ENCODE results near the gene NEXN. TPM values are rescaled to one million over a fixed set of nuclear protein-coding genes. Genes with fewer than 3 reads are reported as not detected.

Gene NEXN
- total RNA-seq, 1 experiment from 2014 or later, result 1.6 TPM

- intact Hi-C loops (cut with micrococcal nuclease), result no loop called here
- Mint-ChIP-seq H3K27me3 (ENCODE audit: insufficient read depth, unreplicated experiment) (no peaks in the 10 kb centered on the region), H3K4me3 (ENCODE audit: unreplicated experiment) (no peak overlapping the region), H3K36me3 (ENCODE audit: insufficient read depth, unreplicated experiment) (peaks cover 10% of the 10 kb centered on the region), H3K4me1 (ENCODE audit: insufficient read depth, unreplicated experiment) (no peaks in the 10 kb centered on the region), H3K27ac (ENCODE audit: low read depth, unreplicated experiment) (no peak overlapping the region), H3K9me3 (ENCODE audit: unreplicated experiment) (no peaks in the 10 kb centered on the region)
- TF ChIP-seq CTCF (IDR thresholded peaks at IDR 0.05; ENCODE audit: unreplicated experiment), result no peak
- ChIA-PET CTCF (no interaction called here), POLR2A (interaction anchor here (1.6 kb wide), 1 partner anchor 24 kb away, joined by 5 read pairs; no protein-coding TSS in a partner anchor)
- no TSS peak for BruUV-seq (replicated peaks)
- no peak for DNase-seq (ENCODE audit: unreplicated experiment)
Measured at GRCh38 chr1:77926561-77927357, 38.3 kb downstream of the NEXN start.

- CTCF ChIA-PET, result no interaction called here
- no peak for TF ChIP-seq CTCF (IDR thresholded peaks at IDR 0.05; ENCODE audit: unreplicated experiment)
- POLR2A ChIA-PET, result no interaction called here
- Mint-ChIP-seq H3K36me3 (ENCODE audit: insufficient read depth, unreplicated experiment) (peaks cover 10% of the 10 kb centered on the region), H3K4me1 (ENCODE audit: insufficient read depth, unreplicated experiment) (no peaks in the 10 kb centered on the region), H3K4me3 (ENCODE audit: unreplicated experiment) (no peak overlapping the region), H3K9me3 (ENCODE audit: unreplicated experiment) (no peaks in the 10 kb centered on the region), H3K27ac (ENCODE audit: low read depth, unreplicated experiment) (no peak overlapping the region), H3K27me3 (ENCODE audit: insufficient read depth, unreplicated experiment) (no peaks in the 10 kb centered on the region)
- no peak for DNase-seq (ENCODE audit: unreplicated experiment)
- no TSS peak for BruUV-seq (replicated peaks)
- intact Hi-C loops (cut with micrococcal nuclease), result no loop called here
Measured at GRCh38 chr1:77927414-77927813, 39.0 kb downstream of the NEXN start.

GRCh38 chr1:77929806-77930205, 41.4 kb downstream of the NEXN start:
- H3K27ac Mint-ChIP-seq (ENCODE audit: low read depth, unreplicated experiment), result no peak overlapping the region
- no peak overlapping the region for H3K4me3 Mint-ChIP-seq (ENCODE audit: unreplicated experiment)
- no TSS peak for BruUV-seq (replicated peaks)
- H3K36me3 Mint-ChIP-seq (ENCODE audit: insufficient read depth, unreplicated experiment), result peaks cover 10% of the 10 kb centered on the region
- H3K4me1 Mint-ChIP-seq (ENCODE audit: insufficient read depth, unreplicated experiment), result no peaks in the 10 kb centered on the region
- POLR2A ChIA-PET, result no interaction called here
- CTCF ChIA-PET, result no interaction called here
- no peak for TF ChIP-seq CTCF (IDR thresholded peaks at IDR 0.05; ENCODE audit: unreplicated experiment)
- DNase-seq (ENCODE audit: unreplicated experiment), result no peak
- intact Hi-C loops (cut with micrococcal nuclease), result no loop called here
- no peaks in the 10 kb centered on the region for H3K27me3 Mint-ChIP-seq (ENCODE audit: insufficient read depth, unreplicated experiment)
- no peaks in the 10 kb centered on the region for H3K9me3 Mint-ChIP-seq (ENCODE audit: unreplicated experiment)

GRCh38 chr1:77938651-77939050, 50.2 kb downstream of the NEXN start:
- POLR2A ChIA-PET, result interaction anchor here (0.6 to 1.2 kb wide), 2 partner anchors 23 to 67 kb away, joined by 3 to 4 read pairs; no protein-coding TSS in a partner anchor
- H3K27ac Mint-ChIP-seq (ENCODE audit: low read depth, unreplicated experiment), result no peak overlapping the region
- TF ChIP-seq CTCF (IDR thresholded peaks at IDR 0.05; ENCODE audit: unreplicated experiment), result no peak
- H3K27me3 Mint-ChIP-seq (ENCODE audit: insufficient read depth, unreplicated experiment), result no peaks in the 10 kb centered on the region
- H3K4me3 Mint-ChIP-seq (ENCODE audit: unreplicated experiment), result no peak overlapping the region
- BruUV-seq (replicated peaks), result no TSS peak
- CTCF ChIA-PET, result no interaction called here
- no peak for DNase-seq (ENCODE audit: unreplicated experiment)
- intact Hi-C loops (cut with micrococcal nuclease), result no loop called here
- no peaks in the 10 kb centered on the region for H3K9me3 Mint-ChIP-seq (ENCODE audit: unreplicated experiment)
- H3K36me3 Mint-ChIP-seq (ENCODE audit: insufficient read depth, unreplicated experiment), result peaks cover 43% of the 10 kb centered on the region
- H3K4me1 Mint-ChIP-seq (ENCODE audit: insufficient read depth, unreplicated experiment), result peaks cover 5% of the 10 kb centered on the region
